CD4-positive, alpha-beta T cell treated with Interleukin-1 beta for 1 hour (primary cell): ENCODE data around the gene AFAP1L2.

Source experiments
- DNase-seq, 2 donors: peaks; one replicate each; pipeline ENCODE4 v3.0.0-alpha.2; 2020 to 2022

The AFAP1L2 gene

DNA sequence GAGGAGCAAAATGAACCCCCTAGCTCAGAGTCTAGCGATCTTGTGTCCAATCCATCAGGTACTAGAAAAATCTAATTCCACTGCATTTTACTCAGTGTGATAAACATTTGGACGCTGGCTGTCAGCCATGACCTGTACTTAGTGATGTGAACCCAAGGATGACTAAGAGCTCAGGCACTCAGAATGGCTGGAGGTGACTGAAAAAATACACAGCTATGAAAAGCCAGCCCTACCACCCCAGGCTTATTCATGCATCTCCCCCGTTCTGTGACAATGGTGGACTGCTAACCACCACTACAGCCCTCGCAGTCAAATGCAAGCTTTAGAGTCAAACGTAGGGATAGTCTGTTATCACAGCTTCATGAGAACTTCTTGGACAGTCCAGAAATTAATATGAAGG, 14.9 kb downstream of the AFAP1L2 start:
- no peak for DNase-seq

DNA sequence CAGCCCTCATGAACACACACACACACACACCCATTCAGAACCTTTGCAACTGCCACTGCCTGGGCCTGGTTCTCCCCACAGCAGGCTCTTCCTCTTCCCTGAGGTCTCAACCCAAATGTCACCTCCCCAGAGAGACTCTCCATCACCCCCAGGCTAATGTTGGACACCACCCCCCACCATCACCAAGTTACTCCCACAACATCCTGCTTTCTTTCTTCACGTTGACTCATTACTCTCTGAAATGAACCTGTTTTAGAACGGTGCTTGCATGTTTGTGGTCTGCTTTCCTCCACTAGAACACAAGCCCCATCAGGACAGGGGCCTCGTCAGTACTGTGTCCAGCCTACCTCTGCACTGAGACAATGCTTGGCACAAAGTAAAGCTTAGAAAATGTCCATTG, 16.0 kb downstream of the AFAP1L2 start:
- DNase-seq, result no peak

DNA sequence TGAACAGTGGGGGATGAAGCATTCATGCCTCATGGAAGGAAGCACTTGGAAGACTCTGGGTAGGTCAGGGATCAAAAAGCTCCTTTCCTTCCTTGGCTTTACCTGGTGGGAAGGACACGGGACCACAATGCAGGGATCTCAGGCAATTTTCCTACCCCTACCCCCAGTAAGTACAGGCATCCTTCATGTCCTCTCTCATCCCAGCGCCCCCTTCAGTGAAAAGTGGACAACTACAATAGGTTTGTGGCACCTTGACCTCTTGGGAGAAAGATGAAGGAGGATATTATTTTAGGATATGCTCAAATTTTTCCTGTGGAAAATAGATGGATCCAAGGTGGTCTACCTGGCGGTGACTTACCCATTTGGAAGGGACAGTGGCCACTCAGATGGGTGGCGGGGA, 16.5 kb downstream of the AFAP1L2 start:
- DNase-seq, result no peak

DNA sequence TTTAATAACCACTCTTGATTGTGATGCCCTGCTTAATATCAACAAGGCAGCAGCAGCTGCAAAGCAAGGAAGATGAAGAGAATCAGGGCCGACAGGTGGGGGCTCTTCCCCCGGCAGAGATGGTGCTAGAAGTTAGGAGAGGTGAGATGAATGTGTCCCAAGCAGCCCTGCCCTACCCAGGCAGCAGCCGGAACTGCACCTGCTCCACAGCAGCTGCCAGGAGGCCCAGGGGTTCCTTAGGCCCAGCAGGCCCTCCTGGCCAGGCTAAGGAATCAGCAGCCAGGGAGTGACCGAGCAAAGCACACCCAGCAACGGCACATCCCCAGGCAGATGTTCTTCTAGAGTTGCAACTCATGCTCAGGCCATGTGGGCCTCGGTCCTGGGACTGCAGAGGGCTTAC, 17.9 kb downstream of the AFAP1L2 start:
- DNase-seq, result no peak

DNA sequence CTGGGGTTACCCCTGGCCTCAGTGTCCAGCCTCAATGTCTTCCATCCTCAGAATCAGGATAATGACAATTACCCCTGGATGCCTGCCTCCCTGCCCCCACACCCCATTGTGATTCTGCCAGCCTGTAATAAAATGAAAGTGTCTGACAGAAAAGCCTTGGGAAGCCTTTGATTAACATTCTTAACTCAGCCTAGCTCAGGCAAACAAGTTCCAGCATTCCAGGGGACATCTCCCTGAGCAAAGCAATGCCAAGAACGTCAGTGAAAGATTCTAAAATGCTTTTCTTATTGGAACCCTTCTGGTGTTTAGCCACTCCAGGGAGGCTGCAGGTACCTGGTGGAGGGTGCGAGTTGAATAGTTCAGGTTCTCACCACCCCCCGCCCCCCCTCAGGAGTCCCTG, 18.7 kb downstream of the AFAP1L2 start:
- DNase-seq, result no peak

DNA sequence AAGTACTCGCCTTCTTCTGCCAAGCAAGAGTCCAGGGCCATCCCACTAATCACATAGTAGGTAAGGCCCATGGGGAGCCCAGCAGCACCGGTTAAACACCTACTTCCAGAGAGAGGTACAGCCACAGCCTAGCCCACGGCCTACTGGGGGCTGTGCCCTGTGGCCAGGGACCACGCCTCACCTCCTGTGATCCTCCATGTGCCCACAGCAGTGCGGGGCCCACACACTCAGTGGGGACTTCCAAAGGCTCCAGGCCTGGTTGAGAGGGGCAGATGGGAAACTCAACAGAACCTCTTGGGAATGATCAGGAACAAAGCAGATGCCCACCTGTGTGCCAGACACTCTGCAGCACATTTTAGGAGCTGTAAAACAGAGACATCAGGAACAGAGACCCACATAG, 19.7 kb downstream of the AFAP1L2 start:
- no peak for DNase-seq

DNA sequence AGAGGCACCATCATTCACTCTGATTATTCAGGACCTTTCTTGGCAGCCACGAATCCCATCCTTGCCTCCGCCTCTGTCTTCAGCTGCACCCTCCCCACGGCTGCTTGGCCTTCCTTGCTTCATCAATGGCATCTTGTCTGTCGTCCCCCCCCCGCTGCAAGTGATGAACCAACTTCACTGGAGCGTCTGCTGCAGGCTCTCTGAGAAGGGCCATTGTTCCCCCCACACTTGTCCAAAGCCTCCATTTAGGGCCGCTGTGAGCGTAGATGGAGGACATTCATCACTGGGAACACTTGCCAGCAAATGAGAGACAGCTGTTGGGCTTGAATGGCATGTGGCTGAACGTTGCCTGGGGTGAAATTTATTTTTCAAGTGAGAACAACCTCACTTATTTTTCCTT, 20.1 kb downstream of the AFAP1L2 start:
- DNase-seq, result no peak

DNA sequence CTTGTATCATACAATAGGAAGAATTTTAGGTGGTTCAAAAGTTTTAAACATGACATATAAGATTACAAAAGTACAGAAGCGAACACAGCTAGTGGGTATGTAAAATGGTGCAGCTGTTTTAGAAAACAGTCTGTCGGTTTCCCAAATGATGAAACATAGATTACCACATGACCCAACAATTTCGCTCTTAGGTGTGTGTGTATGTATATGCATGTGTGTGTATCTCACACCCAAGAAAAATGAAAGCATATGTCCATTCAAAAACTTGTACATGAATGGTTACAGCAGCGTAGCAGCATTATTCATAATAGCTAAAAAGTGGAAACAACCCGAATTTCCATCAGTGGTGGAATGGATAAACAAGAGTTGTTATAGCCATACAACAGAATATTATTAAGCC, 23.5 kb downstream of the AFAP1L2 start:
- no peak for DNase-seq

DNA sequence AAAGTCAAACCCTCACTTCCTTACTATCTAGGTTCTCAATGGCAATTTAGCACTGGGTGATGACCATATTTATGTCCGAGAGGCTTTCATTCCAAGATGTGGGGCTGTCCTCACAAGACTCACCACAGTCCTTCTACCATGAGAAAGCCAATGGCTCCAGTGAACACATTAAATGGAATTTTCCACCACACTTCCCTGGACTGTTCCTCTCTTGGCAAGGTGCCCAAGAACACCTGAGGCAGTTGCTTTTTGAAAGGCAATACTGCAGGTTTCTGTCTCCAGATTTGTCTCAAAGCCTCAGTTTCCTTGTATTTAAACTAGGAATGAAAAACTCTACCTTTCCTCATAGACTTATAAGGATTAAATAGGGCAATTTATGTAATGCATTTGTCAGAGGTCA, 24.2 kb downstream of the AFAP1L2 start:
- DNase-seq, result no peak

DNA sequence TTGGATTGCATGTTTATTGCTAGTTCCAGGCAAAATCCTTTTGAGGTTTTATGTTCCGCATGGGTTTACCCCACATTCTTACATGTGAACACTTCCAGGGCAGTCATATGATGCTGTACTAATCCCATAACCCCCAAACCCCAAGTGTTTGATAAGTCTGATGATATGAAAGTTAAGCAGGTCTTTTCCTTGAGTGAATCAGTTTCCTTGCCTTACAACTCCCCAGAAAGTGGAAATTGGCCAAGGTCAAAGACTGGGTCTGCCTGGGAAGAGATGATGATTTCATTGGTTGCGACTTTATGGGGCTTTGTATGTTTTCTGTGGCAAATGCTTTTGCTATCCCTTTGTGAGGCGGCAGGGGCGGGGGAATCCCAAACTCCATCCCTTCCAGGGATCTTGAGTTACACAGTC, 24.7 kb downstream of the AFAP1L2 start:
- no peak for DNase-seq

DNA sequence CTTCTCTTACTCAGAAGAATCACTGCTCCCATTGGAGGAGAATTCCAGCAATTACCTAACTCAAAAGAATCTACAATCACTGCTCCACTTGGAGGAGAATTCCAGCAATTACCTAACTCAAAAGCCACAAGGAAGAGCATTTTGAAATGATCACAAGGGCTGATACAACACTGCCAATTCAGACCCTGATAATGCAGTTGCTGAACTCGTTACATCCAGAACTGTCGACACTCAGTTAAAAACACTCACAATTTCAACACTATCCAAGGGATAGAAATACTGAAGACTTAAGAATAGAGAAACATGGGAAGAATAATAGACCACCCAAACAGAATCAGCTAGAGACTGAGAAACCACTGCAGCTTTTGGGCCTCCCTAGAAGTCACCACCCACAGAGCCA, 27.8 kb downstream of the AFAP1L2 start:
- DNase-seq, result no peak

DNA sequence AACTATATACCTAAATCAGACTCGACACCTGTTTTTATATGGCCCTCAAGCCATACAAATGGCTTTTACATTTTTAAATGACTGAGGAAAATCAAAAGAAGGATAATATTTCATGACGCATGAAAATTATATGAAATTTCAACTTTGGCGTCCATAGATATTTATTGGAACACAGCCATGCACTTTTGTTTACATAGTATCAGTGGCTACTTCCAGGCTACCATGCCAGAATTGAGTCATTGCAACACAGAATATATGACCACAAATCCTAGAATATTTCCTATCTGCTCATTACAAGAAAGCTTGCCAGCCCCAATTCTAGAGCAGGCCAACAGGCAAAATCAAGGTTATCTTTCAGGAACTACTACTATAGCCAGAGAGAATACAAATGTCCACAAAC, 29.3 kb downstream of the AFAP1L2 start:
- no peak for DNase-seq

DNA sequence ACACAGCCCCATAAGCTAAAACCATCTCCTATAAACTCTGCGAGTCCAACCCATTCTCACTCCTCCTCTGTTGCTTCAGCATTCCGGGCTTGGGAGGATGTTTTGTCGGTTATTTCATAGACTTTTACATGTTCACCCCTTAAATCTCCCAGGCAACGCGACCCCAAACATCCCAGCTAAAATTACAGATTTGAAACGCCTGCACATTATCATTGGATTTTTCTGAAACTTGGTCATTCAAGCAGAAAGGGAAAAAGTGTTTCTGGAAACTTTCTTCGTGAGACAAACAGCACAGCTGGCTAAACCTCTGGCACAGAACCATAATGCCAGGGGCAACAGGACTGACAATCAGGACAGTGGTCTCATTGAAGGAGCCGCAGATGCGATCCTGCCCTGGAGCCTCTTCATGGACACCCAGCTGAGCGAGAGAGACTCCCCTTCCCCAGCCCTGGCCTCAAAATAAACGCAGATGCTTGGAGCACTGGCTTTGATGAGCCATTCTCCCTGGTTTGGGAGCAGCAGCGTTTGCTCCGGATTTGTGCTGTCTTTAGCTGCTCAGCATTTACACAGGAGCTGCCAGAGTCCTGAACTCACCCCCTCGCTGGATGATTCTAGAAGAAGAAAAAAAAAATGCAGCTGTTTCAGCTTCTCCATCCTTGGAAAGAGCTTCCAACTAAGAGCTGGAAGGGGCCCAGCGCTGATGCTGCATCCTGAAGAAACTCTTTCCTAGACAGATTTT, 30.1 kb downstream of the AFAP1L2 start:
- no peak for DNase-seq

DNA sequence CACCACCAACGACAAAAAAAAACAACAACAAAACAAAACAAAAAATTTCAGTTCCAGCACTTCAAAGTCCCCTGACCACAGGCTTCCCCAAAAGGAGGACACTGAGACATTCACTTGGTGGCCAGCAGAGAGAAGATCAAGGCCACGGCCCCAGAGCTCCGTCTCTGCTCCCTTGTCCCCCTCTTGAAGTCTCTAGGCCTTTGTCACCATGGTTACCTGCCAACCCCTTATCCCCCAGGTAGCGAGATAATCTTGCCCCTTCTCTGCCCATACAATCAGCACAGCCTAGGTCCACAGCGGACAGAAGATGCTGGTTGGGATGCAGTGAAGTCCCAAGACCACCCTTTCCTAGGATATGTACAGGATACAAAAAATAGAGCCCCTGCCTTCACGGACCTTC, 30.7 kb downstream of the AFAP1L2 start:
- DNase-seq, result no peak

DNA sequence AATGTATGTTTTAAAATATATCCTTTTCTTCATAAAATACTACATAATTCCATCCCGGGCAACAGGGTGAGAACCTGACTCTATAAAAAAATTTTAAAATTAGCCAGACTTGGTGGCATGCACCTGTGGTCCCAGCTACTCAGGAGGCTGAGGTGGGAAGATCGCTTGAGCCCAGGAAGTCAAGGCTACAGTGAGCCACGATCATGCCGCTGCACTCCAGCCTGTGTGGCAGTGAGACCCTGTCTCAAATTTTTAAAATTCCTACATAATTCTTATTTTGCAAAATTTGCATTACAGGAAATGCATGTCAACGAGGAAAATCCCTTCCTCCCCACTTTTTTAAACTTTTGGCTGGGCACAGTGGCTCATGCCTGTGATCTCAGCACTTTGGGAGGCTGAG, 31.3 kb downstream of the AFAP1L2 start:
- DNase-seq, result no peak

DNA sequence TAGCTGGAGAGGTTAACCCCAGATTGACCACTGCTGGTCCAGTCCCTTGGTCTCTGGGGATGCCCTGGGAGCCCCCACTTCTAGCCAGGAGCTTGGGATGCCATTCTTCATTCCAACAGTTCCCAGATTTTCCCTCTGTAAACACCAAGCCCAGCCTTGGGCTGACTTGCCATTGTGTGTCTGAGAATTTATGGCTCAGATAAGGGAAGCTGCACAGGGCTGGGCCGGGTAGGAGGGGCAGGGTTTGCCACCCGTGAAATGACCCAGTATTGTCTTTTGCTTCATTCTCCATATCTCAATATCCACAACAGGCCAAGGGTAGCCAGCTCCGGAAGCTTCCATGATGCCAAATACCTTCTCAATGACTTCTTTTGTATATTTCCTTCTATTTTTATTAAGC, 32.1 kb downstream of the AFAP1L2 start:
- DNase-seq, result no peak

DNA sequence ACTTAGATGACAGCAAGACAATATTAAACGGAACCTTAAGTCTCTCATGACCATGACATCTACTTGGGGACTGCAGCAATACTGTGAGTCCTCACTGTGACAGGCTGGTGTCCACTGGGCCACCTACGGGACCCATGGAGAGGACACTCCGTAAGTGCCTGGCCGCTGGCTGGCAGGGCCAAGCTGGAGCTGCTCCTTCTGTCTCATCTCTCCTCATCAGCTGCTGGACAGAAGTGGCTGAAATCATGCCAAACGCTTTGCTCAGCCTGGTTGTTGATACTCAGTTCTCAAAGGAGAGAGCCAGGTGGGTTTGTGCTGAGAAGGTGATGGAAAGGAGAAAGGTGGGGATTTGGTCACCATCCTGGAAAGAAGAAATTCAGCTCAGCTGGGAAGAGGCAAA, 33.3 kb downstream of the AFAP1L2 start:
- DNase-seq, result no peak

DNA sequence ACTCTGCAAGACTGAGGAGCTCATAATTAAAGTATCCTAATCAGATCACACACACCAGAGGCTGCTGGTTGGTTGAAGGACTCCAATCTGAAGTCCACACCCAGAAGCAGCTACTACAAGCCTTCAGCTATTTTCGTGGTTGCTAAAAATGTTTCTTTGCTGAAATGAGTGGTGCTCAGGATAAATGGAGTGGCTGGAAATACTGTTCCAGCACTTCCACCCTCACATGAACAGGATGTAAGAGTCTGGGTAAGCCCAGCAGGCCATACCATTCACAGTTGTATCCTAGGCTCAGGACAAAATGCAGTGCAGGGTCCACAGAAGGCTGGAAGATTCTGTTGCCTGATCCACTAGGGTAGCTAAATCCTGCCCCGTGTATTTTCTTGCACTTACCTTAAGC, 34.1 kb downstream of the AFAP1L2 start:
- no peak for DNase-seq

DNA sequence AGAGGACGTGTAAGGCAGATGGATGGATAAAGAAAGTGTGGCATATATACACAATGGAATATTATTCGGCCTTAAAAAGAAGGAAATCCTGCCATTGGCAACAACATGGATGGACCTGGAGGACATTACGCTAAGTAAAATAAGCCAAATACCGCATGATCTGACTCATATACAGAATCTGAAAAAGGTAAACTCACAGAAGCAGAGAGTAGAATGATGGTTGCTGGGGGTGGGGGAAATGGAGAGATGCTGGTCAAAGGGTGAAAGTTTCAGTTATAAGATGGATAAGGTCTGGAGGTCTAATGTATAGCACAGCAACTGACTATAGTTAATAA, 36.3 kb downstream of the AFAP1L2 start:
- no peak for DNase-seq

DNA sequence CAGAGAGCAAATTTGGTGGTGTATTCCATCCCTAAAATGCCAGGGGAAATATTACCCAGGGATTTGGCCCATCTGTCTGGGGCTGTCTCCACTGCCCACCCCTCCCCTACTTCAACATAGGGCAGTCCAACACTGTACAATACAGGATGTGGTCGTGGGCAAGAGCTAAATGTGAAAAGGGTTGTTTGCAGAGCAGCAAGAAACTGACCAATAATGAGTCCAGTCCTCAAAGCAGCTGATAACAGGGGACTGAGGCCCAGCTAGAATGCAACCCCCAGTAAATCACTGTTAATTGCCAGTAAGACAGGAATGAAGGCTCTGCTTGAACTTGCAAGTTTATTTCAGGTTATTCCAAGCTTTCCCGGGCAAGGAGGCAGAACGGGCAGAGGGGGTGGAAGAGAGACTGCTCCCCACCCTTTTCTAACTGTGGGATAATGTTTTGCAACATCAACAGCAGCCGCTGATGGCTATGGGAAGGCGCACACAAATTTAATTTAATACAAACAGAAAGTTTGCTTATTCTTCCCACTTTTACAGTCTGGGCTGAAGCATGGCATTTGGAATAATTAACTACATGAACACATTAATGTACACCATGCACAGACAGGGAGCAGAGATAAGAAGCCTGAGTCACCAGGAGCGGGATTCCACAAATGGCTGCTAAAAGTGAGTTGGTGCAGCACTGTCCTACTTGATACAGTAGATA, 36.8 kb downstream of the AFAP1L2 start:
- no peak for DNase-seq

DNA sequence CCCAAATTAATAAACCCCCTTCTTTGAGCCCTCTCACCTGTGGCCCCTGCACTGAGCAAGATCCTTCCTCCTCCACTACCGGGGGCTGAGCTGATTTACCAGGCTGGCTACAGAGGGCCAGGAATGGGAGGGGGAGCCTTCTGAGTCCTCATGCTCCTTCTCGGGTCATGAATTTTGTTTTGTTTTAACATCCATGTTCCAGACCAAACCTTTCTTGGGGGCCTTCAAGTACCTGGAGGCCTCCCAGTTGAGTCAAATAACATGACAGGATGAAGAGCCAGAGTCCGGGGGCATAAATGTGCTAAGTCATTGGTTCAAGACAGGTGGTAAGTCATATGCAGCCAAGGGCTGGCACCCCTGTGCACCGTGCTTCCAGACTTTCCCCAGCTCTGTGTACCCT, 39.6 kb downstream of the AFAP1L2 start:
- no peak for DNase-seq

DNA sequence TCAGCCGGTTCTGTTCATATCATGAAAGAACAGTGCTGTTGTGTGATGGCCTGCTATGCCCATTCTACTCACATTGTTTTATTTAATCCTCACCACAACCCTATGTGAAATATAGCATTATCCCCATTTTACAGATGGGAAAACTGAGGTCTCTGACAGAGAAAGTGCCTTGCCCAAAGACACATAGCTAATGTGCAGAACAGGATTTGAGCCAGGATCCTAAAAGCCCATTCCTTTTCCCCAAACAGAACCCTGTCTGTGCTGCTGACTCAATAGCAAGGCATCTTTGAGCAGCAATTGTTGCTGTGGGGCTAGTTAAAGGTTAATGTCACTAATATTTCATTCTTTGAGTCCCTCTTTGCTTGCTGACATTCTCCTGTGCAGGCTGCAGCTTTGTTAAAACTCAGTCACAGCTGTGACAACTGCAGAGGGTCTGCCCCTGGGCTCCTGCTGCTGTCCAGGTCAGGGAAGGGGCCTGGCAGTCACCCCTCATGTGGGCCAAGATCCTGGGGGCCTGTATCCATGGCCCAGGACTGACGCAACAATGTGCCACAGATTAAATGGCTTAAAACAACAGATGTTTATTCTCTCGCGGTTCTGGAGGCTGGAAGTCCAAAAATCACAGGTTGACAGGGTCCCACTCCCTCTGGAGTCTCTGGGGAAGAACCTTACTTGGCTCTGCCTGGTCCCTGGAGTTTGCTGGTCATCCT, 40.4 kb downstream of the AFAP1L2 start:
- DNase-seq, result no peak

DNA sequence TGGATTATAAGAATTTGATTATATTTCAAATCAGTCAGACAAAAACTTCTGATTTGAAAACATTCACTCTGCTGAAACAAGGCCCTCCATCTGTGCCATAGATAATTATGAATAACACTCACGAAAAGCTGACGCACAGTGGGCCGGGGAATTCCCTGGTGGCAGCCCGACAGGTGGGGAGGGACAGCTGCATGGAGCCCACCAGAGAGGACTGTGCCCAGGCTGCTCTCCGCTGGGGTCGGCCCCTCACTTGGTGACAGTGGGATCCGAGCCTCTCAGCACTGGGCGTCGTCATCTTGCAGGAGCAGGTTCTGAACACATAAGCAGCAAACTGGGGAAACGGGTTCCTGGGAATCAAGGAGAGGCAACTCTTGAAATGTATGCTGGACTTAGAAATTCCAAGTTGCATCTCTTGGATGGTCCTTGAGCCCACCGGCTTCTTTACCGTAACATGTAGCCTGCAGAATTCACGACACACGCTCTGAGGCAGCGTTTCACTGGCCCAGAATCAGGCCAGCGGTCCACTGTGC, 41.4 kb downstream of the AFAP1L2 start:
- DNase-seq, result no peak

DNA sequence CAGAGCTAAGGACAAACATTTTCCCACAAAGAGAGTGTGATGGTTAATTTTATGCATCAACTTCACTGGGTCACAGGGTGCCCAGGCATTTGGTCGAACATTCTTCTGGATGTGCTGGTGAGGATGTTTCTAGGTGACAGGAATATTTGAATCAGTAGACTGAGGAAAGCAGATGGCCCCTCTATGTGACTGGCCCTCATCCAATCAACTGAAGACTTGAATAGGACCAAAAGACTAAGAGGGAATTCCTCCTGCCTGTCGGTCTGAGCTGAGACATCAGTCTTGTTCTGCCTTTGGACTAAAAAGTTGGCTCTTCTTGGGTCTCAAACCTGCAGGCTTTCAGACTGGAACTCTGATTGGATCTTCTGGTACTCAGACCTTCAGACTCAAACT, 44.4 kb downstream of the AFAP1L2 start:
- DNase-seq, result no peak
